HG03066 (cell line): Measurements from ENCODE around the gene GOLGA6C.
"Not testable (repeated sequence)": the region's sequence is repeated elsewhere in the genome, so short reads cannot be mapped to it uniquely, and the experiment has no call there.

ENCODE experiments used
- ATAC-seq: cut with Tn5 transposase; IDR thresholded peaks from one replicate; pipeline ENCODE4 v1.9.1; 2021; ENCODE audit warnings: low read depth; ENCODE audit not compliant: unreplicated experiment

GOLGA6C gene

GRCh38 chr15:75225951-75226732 lies 32.0 kb upstream of the GOLGA6C start:
- no peak for ATAC-seq

- not testable (repeated sequence) for ATAC-seq
These were observed 31.0 kb upstream of the GOLGA6C start for GRCh38 chr15:75227112-75227511.

GRCh38 chr15:75227663-75228280 lies 30.4 kb upstream of the GOLGA6C start:
- ATAC-seq: no peak

- ATAC-seq: no peak
These were observed 29.3 kb upstream of the GOLGA6C start for GRCh38 chr15:75228787-75229186.

- ATAC-seq: no peak
These were observed 28.7 kb upstream of the GOLGA6C start for GRCh38 chr15:75229191-75230015.

- no peak for ATAC-seq
These were observed 28.2 kb upstream of the GOLGA6C start for GRCh38 chr15:75230016-75230343.

- no peak for ATAC-seq
These were observed 27.4 kb upstream of the GOLGA6C start for GRCh38 chr15:75230551-75231371.

GRCh38 chr15:75231836-75232235 lies 26.3 kb upstream of the GOLGA6C start:
- no peak for ATAC-seq

GRCh38 chr15:75232252-75232813 lies 25.8 kb upstream of the GOLGA6C start:
- no peak for ATAC-seq

GRCh38 chr15:75232826-75233503 lies 25.2 kb upstream of the GOLGA6C start:
- ATAC-seq: no peak

GRCh38 chr15:75233504-75234190 lies 24.5 kb upstream of the GOLGA6C start:
- no peak for ATAC-seq

GRCh38 chr15:75234191-75234810 lies 23.8 kb upstream of the GOLGA6C start:
- ATAC-seq: no peak

- no peak for ATAC-seq
These were observed 23.0 kb upstream of the GOLGA6C start for GRCh38 chr15:75235051-75235673.

GRCh38 chr15:75235760-75236729 lies 22.1 kb upstream of the GOLGA6C start:
- ATAC-seq: no peak

- ATAC-seq: no peak
These were observed 20.7 kb upstream of the GOLGA6C start for GRCh38 chr15:75237316-75237982.

GRCh38 chr15:75238150-75238549 lies 20.0 kb upstream of the GOLGA6C start:
- no peak for ATAC-seq

- ATAC-seq: not testable (repeated sequence)
These were observed 12.4 kb upstream of the GOLGA6C start for GRCh38 chr15:75245741-75246140.
